H1 (cell line): Measurements from ENCODE around the gene GBGT1. TPM values are rescaled to one million over a fixed set of nuclear protein-coding genes. Genes with fewer than 3 reads are reported as not detected.
A peak's percentile ranks its signal among the peaks of the same experiment; 100 is the strongest.

Source experiments
- CTCF ChIA-PET: fragments of 300-600 bp; sonication (Branson Sonifier 250); formaldehyde crosslinking; loops from one replicate; lab custom pipeline; 2021; ENCODE audit not compliant: partially characterized antibody; lab: Charles Lee
- POLR2A ChIA-PET: fragments of 300-600 bp; sonication (Branson Sonifier 250); formaldehyde crosslinking; loops from one replicate; lab custom pipeline; 2021; ENCODE audit warnings: inconsistent platforms; ENCODE audit not compliant: partially characterized antibody; lab: Charles Lee
- DNase-seq, 2 experiments: peaks; one replicate each; pipeline versions ENCODE4 v3.0.0 to v3.0.0-alpha.2; 2010 to 2022; ENCODE audit warnings: low spot score in 2 of 2, low read depth in 1 of 2, mixed read lengths in 1 of 2
- FAIRE-seq: peaks from 2 replicates; lab custom pipeline; 2011; peaks lifted over from hg19 to GRCh38; lab: Jason Lieb, UNC
- H2AFZ ChIP-seq: 2 replicates; pipeline ENCODE4 v1.8.1; 2012; ENCODE audit warnings: low read length, inconsistent platforms
- H2AK5ac ChIP-seq: 2 replicates; pipeline ENCODE4 v1.6.1; 2013; ENCODE audit warnings: low read depth, low read length
- H2BK120ac ChIP-seq: replicated peaks from 2 replicates; pipeline ENCODE3; 2013; ENCODE audit warnings: low read depth, low read length, inconsistent platforms
- H2BK12ac ChIP-seq: 2 replicates; pipeline ENCODE4 v1.6.1; 2013; ENCODE audit warnings: low read depth, low read length
- H2BK15ac ChIP-seq: 2 replicates; pipeline ENCODE4 v1.6.1; 2013; ENCODE audit warnings: low read length
- H2BK20ac ChIP-seq: 2 replicates; pipeline ENCODE4 v1.6.1; 2013; ENCODE audit warnings: low read length
- H2BK5ac ChIP-seq: 2 replicates; pipeline ENCODE4 v1.6.1; 2013; ENCODE audit warnings: low read depth, low read length
- H3K14ac ChIP-seq: 2 replicates; pipeline ENCODE4 v1.6.1; 2013; ENCODE audit warnings: inconsistent platforms; ENCODE audit not compliant: insufficient read length
- H3K18ac ChIP-seq: 2 replicates; pipeline ENCODE4 v1.6.1; 2013; ENCODE audit warnings: low read length; ENCODE audit errors: extremely low read depth
- H3K23ac ChIP-seq: 2 replicates; pipeline ENCODE4 v1.6.1; 2013; ENCODE audit warnings: inconsistent platforms; ENCODE audit not compliant: insufficient read length
- H3K23me2 ChIP-seq: 2 replicates; pipeline ENCODE4 v1.6.1; 2013; ENCODE audit warnings: low read depth, low read length
- H3K27ac ChIP-seq: 2 replicates; pipeline ENCODE4 v1.6.1; 2011; ENCODE audit warnings: low read depth, low read length, inconsistent platforms
- H3K27me3 ChIP-seq, 4 experiments: replicated peaks in 1 of 4; 1 replicate in 1 of 4; 2 replicates in 3 of 4; pipeline versions ENCODE4 v1.6.1 to v1.8.1; 2011 to 2013; ENCODE audit warnings: low read length in 3 of 4, mild to moderate bottlenecking in 3 of 4, inconsistent platforms in 2 of 4, mixed read lengths in 2 of 4, moderate library complexity in 1 of 4; ENCODE audit not compliant: control insufficient read depth in 3 of 4, insufficient read depth in 3 of 4; ENCODE audit errors: extremely low read depth in 1 of 4
- H3K36me3 ChIP-seq, 4 experiments: 2 replicates each; pipeline versions ENCODE4 v1.6.1 to v1.8.1; 2011 to 2013; ENCODE audit warnings: mild to moderate bottlenecking in 4 of 4, low read length in 3 of 4, moderate library complexity in 2 of 4, control low read depth in 1 of 4, inconsistent platforms in 1 of 4; ENCODE audit not compliant: insufficient read depth in 4 of 4, control insufficient read depth in 2 of 4
- H3K4ac ChIP-seq: replicated peaks from 2 replicates; pipeline ENCODE3; 2013; ENCODE audit warnings: low read length, low read depth, mixed read lengths, inconsistent platforms; ENCODE audit not compliant: insufficient read length
- H3K4me1 ChIP-seq, 4 experiments: replicated peaks in 1 of 4; 1 replicate in 1 of 4; 2 replicates in 3 of 4; pipeline versions ENCODE4 v1.6.1 to v1.8.1; 2011 to 2013; ENCODE audit warnings: low read length in 3 of 4, inconsistent platforms in 2 of 4, mixed read lengths in 1 of 4; ENCODE audit not compliant: insufficient read depth in 4 of 4, control insufficient read depth in 3 of 4
- H3K4me2 ChIP-seq, 2 experiments: 2 replicates each; pipeline versions ENCODE4 v1.6.1 to v1.8.1; 2011 to 2013; ENCODE audit warnings: low read depth in 2 of 2, low read length in 2 of 2, control low read depth in 1 of 2, inconsistent platforms in 1 of 2, mild to moderate bottlenecking in 1 of 2; ENCODE audit not compliant: insufficient read depth in 1 of 2
- H3K4me3 ChIP-seq, 4 experiments: fragments of 200-600, 300-600 bp in 1 of 4; sonication (generic), shearing (Covaris generic), sonication (Bioruptor Twin) in 1 of 4; 2 replicates each; pipeline versions ENCODE4 v1.5.1 to v1.8.1; 2011 to 2016; ENCODE audit warnings: low read length in 4 of 4, low read depth in 3 of 4, control low read depth in 2 of 4, inconsistent platforms in 2 of 4, mild to moderate bottlenecking in 2 of 4, mixed read lengths in 1 of 4, moderate library complexity in 1 of 4; ENCODE audit not compliant: insufficient read depth in 2 of 4; ENCODE audit errors: extremely low read depth in 1 of 4
- H3K56ac ChIP-seq: replicated peaks from 2 replicates; pipeline ENCODE3; 2013; ENCODE audit warnings: low read depth, mild to moderate bottlenecking, mixed read lengths, low read length, inconsistent platforms; ENCODE audit not compliant: insufficient read length
- H3K79me1 ChIP-seq: 2 replicates; pipeline ENCODE4 v1.6.1; 2013; ENCODE audit warnings: low read depth, low read length, control low read depth
- H3K79me2 ChIP-seq, 2 experiments: 2 replicates each; pipeline versions ENCODE4 v1.6.1 to v1.8.1; 2012 to 2013; ENCODE audit warnings: low read length in 2 of 2, mild to moderate bottlenecking in 2 of 2, inconsistent platforms in 1 of 2; ENCODE audit not compliant: insufficient read depth in 2 of 2, control insufficient read depth in 1 of 2
- H3K9ac ChIP-seq, 4 experiments: replicated peaks in 1 of 4; 1 replicate in 1 of 4; 2 replicates in 3 of 4; pipeline versions ENCODE4 v1.6.1 to v1.8.1; 2011 to 2013; ENCODE audit warnings: low read depth in 3 of 4, low read length in 3 of 4, control low read depth in 2 of 4, mild to moderate bottlenecking in 2 of 4, moderate library complexity in 2 of 4, inconsistent platforms in 1 of 4; ENCODE audit errors: extremely low read depth in 1 of 4
- H3K9me3 ChIP-seq, 2 experiments: 2 replicates each; pipeline versions ENCODE4 v1.6.1 to v1.8.1; 2012 to 2013; ENCODE audit warnings: mild to moderate bottlenecking in 2 of 2, moderate library complexity in 2 of 2, control low read depth in 1 of 2, inconsistent platforms in 1 of 2, low read depth in 1 of 2, low read length in 1 of 2, mixed read lengths in 1 of 2; ENCODE audit not compliant: insufficient read depth in 2 of 2
- H4K20me1 ChIP-seq, 2 experiments: replicated peaks in 1 of 2; 2 replicates each; pipeline versions ENCODE3 to v1.8.1; 2011 to 2013; ENCODE audit warnings: inconsistent platforms in 2 of 2, low read length in 2 of 2, mild to moderate bottlenecking in 1 of 2; ENCODE audit not compliant: insufficient read depth in 2 of 2, control insufficient read depth in 1 of 2
- H4K5ac ChIP-seq: 2 replicates; pipeline ENCODE4 v1.6.1; 2013; ENCODE audit warnings: low read length, low read depth, mixed read lengths, inconsistent platforms; ENCODE audit not compliant: insufficient read length
- H4K8ac ChIP-seq: 2 replicates; pipeline ENCODE4 v1.8.0; 2013; ENCODE audit warnings: mild to moderate bottlenecking, moderate library complexity, low read length, inconsistent platforms; ENCODE audit not compliant: insufficient read depth; ENCODE audit errors: extremely low read depth
- H4K91ac ChIP-seq: replicated peaks from 2 replicates; pipeline ENCODE3; 2013; ENCODE audit warnings: low read length, mixed read lengths, inconsistent platforms; ENCODE audit not compliant: insufficient read length
- CBX8 ChIP-seq: fragments of 300-800, 300-1000 bp; sonication (generic); IDR thresholded peaks from 2 replicates; pipeline ENCODE4 v1.7.1; 2016; ENCODE audit warnings: low read depth, low read length, borderline replicate concordance
- JUND ChIP-seq: IDR thresholded peaks from 2 replicates; pipeline ENCODE4 v1.6.1; 2011; ENCODE audit warnings: mild to moderate bottlenecking, improper control_type of control experiment, low read length
- KDM4A ChIP-seq: IDR thresholded peaks from one replicate; pipeline ENCODE4 v1.7.1; 2012; ENCODE audit warnings: low read depth, mild to moderate bottlenecking, moderate library complexity, low read length, inconsistent platforms; ENCODE audit not compliant: severe bottlenecking
- PHF8 ChIP-seq: fragments of 200-600 bp; sonication (generic); conservative IDR thresholded peaks from 2 replicates; pipeline ENCODE4 v1.7.1; 2012; ENCODE audit warnings: low read depth, mild to moderate bottlenecking, inconsistent platforms, low read length, moderate library complexity
- SIN3A ChIP-seq, 2 experiments: IDR thresholded peaks in 1 of 2; conservative IDR thresholded peaks in 1 of 2; 2 replicates each; pipeline ENCODE4 v1.6.1; 2011 to 2012; ENCODE audit warnings: low read length in 2 of 2, improper control_type of control experiment in 1 of 2, low read depth in 1 of 2, mild to moderate bottlenecking in 1 of 2
- WGBS, 2 experiments: shearing (Covaris generic) in 1 of 2; methylation state at CpG; one replicate each; pipeline versions ENCODE4 v1.1.6 to v1.1.7; 2013 to 2015; ENCODE audit warnings: low lambda C conversion rate in 2 of 2, mixed read lengths in 2 of 2, inconsistent platforms in 1 of 2, low coverage in 1 of 2, missing lambda C conversion rate in 1 of 2; ENCODE audit not compliant: insufficient replicate concordance in 2 of 2, insufficient coverage in 1 of 2, insufficient read length in 1 of 2; ENCODE audit errors: extremely low coverage in 1 of 2, missing lambda C conversion rate in 1 of 2; 5-methylcytosine and 5-hydroxymethylcytosine counted together
- polyA plus RNA-seq, 7 experiments: library from polyadenylated mRNA; depleted of rRNA in 3 of 7; stranded (reverse) in 5 of 7; unstranded in 2 of 7; fragments of >200 nt in 5 of 7; fragments of 200-250 nt in 2 of 7; gene quantifications; 1 replicate in 5 of 7; 2 replicates in 1 of 7; 4 replicates in 1 of 7; pipeline versions ENCODE4 v1.2.1 to v1.2.3, GENCODE V29; 2011 to 2013; ENCODE audit warnings: missing spikeins in 2 of 7, mixed read lengths in 2 of 7
- total RNA-seq: library from RNA; stranded (reverse); fragmentation: NEBNext Ultra II Directional; extraction: Animal tissue kit (Norgen Biotek cat#: 25700); gene quantifications from 2 replicates; pipeline ENCODE4 v1.2.1, GENCODE V29; 2021

GBGT1 gene
- total and polyA plus RNA-seq, 2 of the 8 experiments (the other 6 are each of a cell fraction or from before 2014, with no cell fraction given), result 7.1 to 9.7 TPM

DNA sequence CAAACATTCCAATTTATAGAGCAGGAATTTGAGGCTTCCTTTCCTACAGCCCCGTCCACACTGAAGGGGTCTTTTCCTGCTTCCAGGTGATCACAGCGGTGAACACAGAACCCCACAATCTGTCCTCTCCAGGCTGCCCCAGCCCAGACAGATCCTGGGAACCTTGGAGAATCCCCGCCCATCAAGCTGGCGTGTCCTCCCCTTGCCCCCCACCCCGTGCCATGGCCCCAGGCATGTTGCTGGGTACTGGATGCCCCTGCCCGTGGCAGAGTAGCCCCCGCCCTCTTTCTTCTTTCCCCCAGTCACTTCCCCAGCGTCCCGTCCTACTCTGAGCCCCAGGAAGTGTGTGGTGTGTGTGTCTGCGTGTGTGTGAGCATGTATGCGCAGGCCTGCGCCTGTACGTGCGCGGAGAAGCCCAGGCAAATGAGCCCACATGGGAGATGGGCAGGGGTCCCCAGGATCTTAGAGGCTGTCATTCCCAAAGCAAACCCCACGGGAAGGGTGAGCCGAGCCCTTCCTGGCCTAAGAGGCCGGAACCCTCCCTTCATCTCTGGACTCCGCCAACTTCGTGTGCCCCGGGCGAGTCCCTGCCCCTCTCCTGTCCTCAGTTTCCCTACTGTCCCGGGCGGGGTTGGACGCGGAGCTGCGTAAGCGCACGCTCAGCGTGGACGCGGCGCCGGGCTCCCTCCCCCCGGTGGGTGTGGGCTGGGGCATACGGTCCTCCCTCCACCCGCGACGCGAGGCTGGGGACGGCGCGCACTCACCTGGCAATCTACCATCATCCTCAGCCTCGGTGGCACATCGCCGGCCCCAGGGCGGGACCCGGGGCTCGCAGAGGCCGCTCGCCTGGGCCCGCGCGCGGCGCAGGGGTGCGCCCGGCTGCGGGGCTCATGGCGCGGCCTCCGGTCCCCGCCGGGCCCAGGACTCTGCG is 15.2 kb downstream of the GBGT1 start:
- no peaks in the 10 kb centered on the region for H3K9me3 ChIP-seq
- H4K5ac ChIP-seq, result peak overlapping the region; percentile 15
- H3K18ac ChIP-seq, result peak overlapping the region; percentile 83
- 8% methylated on average over 44 of the region's 65 CpGs; no CpG with 5 or more reads in 1 of the 2 experiments for WGBS, 2 experiments
- H3K79me1 ChIP-seq, result no peaks in the 10 kb centered on the region
- H2BK5ac ChIP-seq, result peak overlapping the region; percentile 52; the same call in 1 of the 2 replicates
- peaks cover 0 to 21% (median 15%) of the 10 kb centered on the region in 4 experiments; a peak in 5 of 7 replicates for H3K4me1 ChIP-seq
- H2BK120ac ChIP-seq, result no peak overlapping the region
- peak overlapping the region; percentile 73 to 82 (median 76) for H3K4me3 ChIP-seq
- no peak overlapping the region for H2BK15ac ChIP-seq
- H2AK5ac ChIP-seq, result 0 out of 2 replicates have a peak overlapping the region, but pooled peaks have one; percentile 67
- peaks cover 12% of the 10 kb centered on the region for H3K23me2 ChIP-seq
- H3K23ac ChIP-seq, result no peak overlapping the region
- H2AFZ ChIP-seq, result peak overlapping the region; percentile 81; the same call in 1 of the 2 replicates
- peak overlapping the region; percentile 72; the same call in 1 of the 2 replicates for H3K27ac ChIP-seq
- FAIRE-seq (no peak), DNase-seq (peak in 1 of 2 experiments; percentile 64)
- peak overlapping the region; percentile 85 to 88 for H3K4me2 ChIP-seq
- peak overlapping the region; percentile 73; the same call in 1 of the 2 replicates for H4K8ac ChIP-seq
- TF ChIP-seq KDM4A (peak; percentile 66), SIN3A (conservative IDR thresholded peaks at IDR 0.05 in 1 of 2, IDR thresholded peaks at IDR 0.05 in 1 of 2; ENCODE audit: low read depth in 1 of 2, low read length in 2 of 2) (0 out of 4 replicates have a peak, but pooled peaks of 1 of the 2 experiments have one; percentile 31), CBX8 (no peak), JUND (no peak), PHF8 (peak; percentile 37; the same call in 1 of the 2 replicates)
- TF ChIP-seq, all 59 proteins: peak for 3
- H2BK12ac ChIP-seq, result peak overlapping the region; percentile 60
- peaks cover 10 to 25% of the 10 kb centered on the region in 2 experiments for H4K20me1 ChIP-seq
- peak overlapping the region; percentile 77 for H3K56ac ChIP-seq
- peaks cover 0 to 11% (median 0%) of the 10 kb centered on the region in 4 experiments; a peak in 2 of 7 replicates for H3K27me3 ChIP-seq
- H3K14ac ChIP-seq, result peak overlapping the region; percentile 74
- ChIA-PET POLR2A (interaction anchor here (0.9 to 3.7 kb wide), 8 partner anchors 9 to 199 kb away, joined by 3 to 13 read pairs (median 7); partner anchors contain the start of genes MED22 and RPL7A), CTCF (interaction anchor here (0.6 to 11.7 kb wide), 19 partner anchors 11 to 392 kb away, joined by 3 to 337 read pairs (median 5); no protein-coding TSS in a partner anchor)
- H3K36me3 ChIP-seq, result no peaks in the 10 kb centered on the region
- no peak overlapping the region for H2BK20ac ChIP-seq
- H3K79me2 ChIP-seq, result no peaks in the 10 kb centered on the region; a peak in 1 of 4 replicates
- H4K91ac ChIP-seq, result peak overlapping the region; percentile 91
- peak overlapping the region; percentile 44 for H3K4ac ChIP-seq
- peak overlapping the region; percentile 64 to 95 (median 85) for H3K9ac ChIP-seq
